DOHH2 (cell line): ENCODE results near the gene SYNJ2.

ENCODE experiments used
- H3F3A ChIP-seq: fragments of 200-600 bp; sonication (generic), shearing (Covaris generic); 2 replicates; pipeline ENCODE4 v1.6.0; 2016; ENCODE audit warnings: antibody characterized with exemption, mild to moderate bottlenecking; ENCODE audit not compliant: control insufficient read depth, insufficient read depth
- H3K27ac ChIP-seq: fragments of 200-600 bp; sonication (generic); 2 replicates; pipeline ENCODE4 v1.5.1; 2014; ENCODE audit warnings: low read depth, mild to moderate bottlenecking, low read length, moderate library complexity
- H3K27me3 ChIP-seq: fragments of 200-600 bp; sonication (generic); 2 replicates; pipeline ENCODE4 v1.6.1; 2014; ENCODE audit warnings: mild to moderate bottlenecking, low read length, mixed read lengths; ENCODE audit not compliant: control insufficient read depth
- H3K36me3 ChIP-seq: fragments of 200-600 bp; sonication (generic); 2 replicates; pipeline ENCODE4 v1.6.1; 2014; ENCODE audit warnings: mild to moderate bottlenecking, low read length, moderate library complexity, mixed read lengths; ENCODE audit not compliant: control insufficient read depth
- H3K4me1 ChIP-seq: fragments of 200-600 bp; sonication (generic); 2 replicates; pipeline ENCODE4 v1.6.1; 2014; ENCODE audit warnings: mild to moderate bottlenecking, low read length, mixed read lengths; ENCODE audit not compliant: control insufficient read depth
- H3K4me2 ChIP-seq: fragments of 200-600 bp; sonication (generic); 2 replicates; pipeline ENCODE4 v1.6.0; 2014; ENCODE audit warnings: mild to moderate bottlenecking, low read length, moderate library complexity
- H3K4me3 ChIP-seq: fragments of 200-600 bp; sonication (generic); 2 replicates; pipeline ENCODE4 v1.5.1; 2014; ENCODE audit warnings: mild to moderate bottlenecking, low read length, mixed read lengths
- H3K79me2 ChIP-seq: fragments of 200-600 bp; sonication (generic); 2 replicates; pipeline ENCODE4 v1.6.1; 2014; ENCODE audit warnings: mild to moderate bottlenecking, low read length, mixed read lengths; ENCODE audit not compliant: control insufficient read depth
- H3K9me2 ChIP-seq: fragments of 200-600 bp; sonication (generic); replicated peaks from 2 replicates; pipeline ENCODE4 v1.6.1; 2014; ENCODE audit warnings: mild to moderate bottlenecking, low read length, mixed read lengths; ENCODE audit not compliant: control insufficient read depth
- H3K9me3 ChIP-seq: fragments of 200-600 bp; sonication (generic); 2 replicates; pipeline ENCODE4 v1.6.1; 2014; ENCODE audit warnings: antibody characterized with exemption, low read length, mixed read lengths; ENCODE audit not compliant: control insufficient read depth, insufficient read depth
- H4K20me1 ChIP-seq: fragments of 200-600 bp; sonication (generic); 2 replicates; pipeline ENCODE4 v1.6.0; 2014; ENCODE audit warnings: low read depth, mild to moderate bottlenecking, antibody characterized with exemption, low read length, moderate library complexity; ENCODE audit not compliant: control insufficient read depth, insufficient read depth
- CTCF ChIP-seq: fragments of 200-600 bp; sonication (generic); IDR thresholded peaks from one replicate; pipeline ENCODE4 v1.5.1; 2014; ENCODE audit warnings: antibody characterized with exemption, mild to moderate bottlenecking, low read depth, low read length; ENCODE audit not compliant: poor library complexity, severe bottlenecking
- EZH2phosphoT487 ChIP-seq: fragments of 200-600 bp; sonication (generic); IDR thresholded peaks from 2 replicates; pipeline ENCODE4 v1.6.1; 2017; ENCODE audit warnings: borderline replicate concordance, mild to moderate bottlenecking, antibody characterized with exemption, low read length, moderate library complexity, mixed read lengths

The SYNJ2 gene

GRCh38 chr6:157991067-157991432, 9.4 kb downstream of the SYNJ2 start:
- H3K79me2 ChIP-seq = no peaks in the 10 kb centered on the region
- H3K9me2 ChIP-seq = no peaks in the 10 kb centered on the region
- H3K27ac ChIP-seq = no peak overlapping the region
- TF ChIP-seq CTCF (no peak), EZH2phosphoT487 (no peak)
- no peaks in the 10 kb centered on the region for H3K36me3 ChIP-seq
- no peaks in the 10 kb centered on the region for H3K27me3 ChIP-seq
- no peak overlapping the region for H3K4me3 ChIP-seq
- H3K4me2 ChIP-seq = no peak overlapping the region
- H3K9me3 ChIP-seq = no peaks in the 10 kb centered on the region
- H3F3A ChIP-seq = no peaks in the 10 kb centered on the region
- peaks cover 8% of the 10 kb centered on the region for H3K4me1 ChIP-seq
- no peaks in the 10 kb centered on the region for H4K20me1 ChIP-seq

GRCh38 chr6:157993076-157993475, 11.4 kb downstream of the SYNJ2 start:
- TF ChIP-seq CTCF (no peak), EZH2phosphoT487 (no peak)
- Histone ChIP-seq H3K36me3 (no peaks in the 10 kb centered on the region), H4K20me1 (no peaks in the 10 kb centered on the region), H3K27ac (no peak overlapping the region), H3K4me1 (peaks cover 8% of the 10 kb centered on the region), H3K79me2 (no peaks in the 10 kb centered on the region), H3K9me3 (no peaks in the 10 kb centered on the region), H3K9me2 (no peaks in the 10 kb centered on the region), H3K27me3 (no peaks in the 10 kb centered on the region), H3K4me2 (no peak overlapping the region), H3K4me3 (no peak overlapping the region), H3F3A (no peaks in the 10 kb centered on the region)

GRCh38 chr6:157994125-157994795, 12.6 kb downstream of the SYNJ2 start:
- H3K4me1 ChIP-seq = peaks cover 8% of the 10 kb centered on the region
- no peak overlapping the region for H3K4me2 ChIP-seq
- no peaks in the 10 kb centered on the region for H3K79me2 ChIP-seq
- H3K4me3 ChIP-seq = no peak overlapping the region
- no peak overlapping the region for H3K27ac ChIP-seq
- no peaks in the 10 kb centered on the region for H3F3A ChIP-seq
- H3K9me3 ChIP-seq = no peaks in the 10 kb centered on the region
- no peaks in the 10 kb centered on the region for H3K36me3 ChIP-seq
- H3K9me2 ChIP-seq = no peaks in the 10 kb centered on the region
- TF ChIP-seq CTCF (no peak), EZH2phosphoT487 (no peak)
- H4K20me1 ChIP-seq = no peaks in the 10 kb centered on the region
- H3K27me3 ChIP-seq = no peaks in the 10 kb centered on the region

GRCh38 chr6:157995458-157995857, 13.8 kb downstream of the SYNJ2 start:
- no peak overlapping the region for H3K4me3 ChIP-seq
- no peaks in the 10 kb centered on the region for H3F3A ChIP-seq
- no peak overlapping the region for H3K4me2 ChIP-seq
- H3K4me1 ChIP-seq = peaks cover 4% of the 10 kb centered on the region
- H3K36me3 ChIP-seq = no peaks in the 10 kb centered on the region
- H3K79me2 ChIP-seq = no peaks in the 10 kb centered on the region
- H4K20me1 ChIP-seq = no peaks in the 10 kb centered on the region
- TF ChIP-seq EZH2phosphoT487 (no peak), CTCF (no peak)
- no peak overlapping the region for H3K27ac ChIP-seq
- H3K9me3 ChIP-seq = no peaks in the 10 kb centered on the region
- no peaks in the 10 kb centered on the region for H3K9me2 ChIP-seq
- H3K27me3 ChIP-seq = no peaks in the 10 kb centered on the region
